HG02642 (cell line): ENCODE data around the gene SLC5A4.
"Not testable (repeated sequence)": the region's sequence is repeated elsewhere in the genome, so short reads cannot be mapped to it uniquely, and the experiment has no call there.

ENCODE experiments used
- ATAC-seq: cut with Tn5 transposase; IDR thresholded peaks from one replicate; pipeline ENCODE4 v1.9.1; 2021; ENCODE audit warnings: mild to moderate bottlenecking; ENCODE audit not compliant: unreplicated experiment, poor library complexity

SLC5A4 gene

DNA sequence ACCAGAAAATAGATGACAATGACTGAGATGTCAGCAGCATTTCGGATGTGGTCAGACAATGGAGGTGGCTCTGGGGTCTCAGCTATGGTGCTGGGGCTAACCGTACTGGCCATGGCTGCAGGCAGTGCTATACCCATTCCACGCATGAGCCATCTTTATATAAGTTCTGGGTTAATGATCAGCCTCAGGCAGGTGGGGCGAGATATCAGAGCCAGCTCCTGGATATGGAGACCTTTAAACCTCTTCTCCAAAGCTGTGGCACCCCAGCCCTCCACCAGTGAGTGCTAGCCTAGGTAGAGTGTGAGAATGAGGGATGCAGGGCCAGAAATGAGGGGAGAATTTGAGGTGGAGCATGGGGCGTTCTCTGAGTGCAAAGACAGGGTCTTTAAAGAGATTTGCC, at the start of gene SLC5A4:
Gene SLC5A4, minus strand, starts transcription at position 131 of the 400 bp plus-strand sequence. Its CDS starts 18 bp downstream, at position 113.
- no peak for ATAC-seq

- ATAC-seq = not testable (repeated sequence)
These were observed 38.8 kb upstream of the SLC5A4 start for GRCh38 chr22:32293921-32294320.

- no peak for ATAC-seq
These were observed 31.2 kb upstream of the SLC5A4 start for GRCh38 chr22:32286290-32286840.

GRCh38 chr22:32281072-32281471, 25.9 kb upstream of the SLC5A4 start:
- no peak for ATAC-seq

GRCh38 chr22:32275353-32275752, 20.2 kb upstream of the SLC5A4 start:
- ATAC-seq = not testable (repeated sequence)

GRCh38 chr22:32271389-32271788, 16.2 kb upstream of the SLC5A4 start:
- no peak for ATAC-seq

DNA sequence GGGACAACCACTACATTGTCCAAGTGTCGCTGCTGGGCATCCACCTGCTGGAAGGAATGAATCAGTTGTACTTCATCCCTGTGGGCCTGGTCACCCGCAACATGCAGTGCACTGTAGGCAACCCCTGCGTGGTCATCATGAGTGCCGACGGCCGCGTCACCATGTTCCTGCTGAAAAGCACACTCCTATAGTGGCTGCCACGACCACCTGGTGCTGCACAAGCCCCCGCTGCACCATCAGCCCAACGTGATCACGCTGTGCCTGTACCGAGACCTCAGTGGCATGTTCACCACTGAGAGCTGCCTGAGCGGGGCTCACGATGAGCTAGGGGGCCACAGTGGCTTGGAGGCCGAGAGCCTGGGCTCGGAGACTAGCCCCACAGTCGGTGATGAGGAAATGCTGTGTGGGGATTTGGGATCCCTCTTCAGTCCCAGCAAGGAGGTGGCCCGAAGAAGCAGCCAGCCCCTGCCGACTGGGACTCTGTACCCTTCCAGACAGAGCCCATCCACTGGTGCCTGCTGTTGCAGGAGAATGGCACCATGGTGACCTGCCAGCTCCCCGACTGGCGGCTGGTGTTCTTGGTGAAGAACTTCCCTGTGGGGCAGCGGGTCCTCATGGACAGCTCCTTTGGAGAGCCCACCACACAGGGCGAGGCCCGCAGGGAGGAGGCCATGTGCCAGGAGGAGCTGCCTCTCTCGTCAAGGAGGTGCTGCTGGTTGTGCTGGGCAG, 15.7 kb upstream of the SLC5A4 start:
- no peak for ATAC-seq

DNA sequence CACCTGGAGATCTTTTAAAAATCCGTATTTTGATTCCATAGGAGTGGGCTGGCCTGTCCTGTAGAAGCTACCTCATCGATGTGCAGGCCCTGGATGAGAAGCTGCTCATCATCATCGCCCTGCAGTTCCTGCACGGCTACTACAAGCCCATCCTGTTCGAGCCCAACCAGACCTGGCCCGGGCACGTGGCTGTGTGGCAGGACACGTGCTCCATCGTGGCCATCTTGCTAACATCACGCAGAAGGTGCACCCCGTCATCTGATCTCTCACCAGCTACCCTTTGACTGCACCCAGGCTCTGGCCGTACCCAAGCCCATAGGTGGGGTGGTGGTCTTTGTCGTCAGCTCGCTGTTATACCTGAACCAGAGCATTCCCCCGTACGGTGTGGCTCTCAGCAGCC, 14.2 kb upstream of the SLC5A4 start:
- no peak for ATAC-seq

- no peak for ATAC-seq
These were observed 11.9 kb upstream of the SLC5A4 start for GRCh38 chr22:32267011-32267410.

DNA sequence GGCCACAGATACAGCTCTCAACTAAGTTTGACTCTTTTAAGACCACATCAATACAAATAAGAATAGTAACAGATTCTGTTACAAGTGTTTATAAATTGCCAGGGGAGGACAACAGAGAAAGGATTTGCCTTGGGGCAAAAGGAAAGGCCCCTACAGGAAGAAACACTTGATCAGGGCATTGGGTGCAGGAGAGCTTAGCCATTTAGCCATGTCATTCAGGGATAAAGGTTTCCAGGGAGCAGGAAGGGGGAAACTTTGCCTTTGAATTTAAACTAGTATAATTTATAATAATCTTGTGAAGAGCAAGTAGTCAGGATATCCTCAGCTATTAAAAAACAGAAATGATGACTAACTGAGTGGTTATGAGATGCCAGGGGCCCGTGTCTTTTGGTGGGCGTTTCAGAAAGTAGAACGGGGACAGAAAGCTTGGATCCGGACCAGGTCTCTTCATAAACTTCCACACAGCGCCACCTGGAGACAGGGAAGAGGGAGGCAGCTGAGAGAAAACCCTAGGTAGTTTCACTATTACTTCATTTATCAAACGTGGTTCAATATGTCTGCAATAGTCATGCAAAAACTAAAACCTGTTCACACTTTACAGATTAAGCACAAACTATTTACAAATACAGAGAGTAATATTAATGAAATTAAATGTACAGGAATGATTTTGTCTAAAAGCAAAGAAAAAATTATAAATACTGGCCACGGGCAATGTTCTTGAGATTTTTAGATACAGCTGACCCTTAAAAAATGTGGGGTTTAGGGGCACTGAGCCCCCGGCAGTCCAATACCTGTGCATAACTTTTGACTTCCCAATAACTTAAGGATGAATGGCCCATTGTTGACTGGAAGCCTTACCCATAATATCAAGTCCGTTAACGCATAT, 11.0 kb upstream of the SLC5A4 start:
- no peak for ATAC-seq

DNA sequence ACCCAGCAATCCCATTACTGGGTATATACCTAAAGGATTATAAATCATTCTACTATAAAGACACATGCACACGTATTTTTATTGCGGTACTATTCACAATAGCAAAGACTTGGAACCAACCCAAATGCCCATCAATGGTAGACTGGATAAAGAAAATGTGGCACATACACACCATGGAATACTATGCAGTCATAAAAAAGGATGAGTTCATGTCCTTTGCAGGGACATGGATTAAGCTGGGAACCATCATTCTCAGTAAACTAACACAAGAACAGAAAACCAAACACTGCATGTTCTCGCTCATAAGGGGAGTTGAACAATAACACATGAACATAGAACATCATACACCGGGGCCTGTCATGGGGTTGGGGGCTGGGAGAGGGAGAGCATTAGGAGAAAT, 8.5 kb upstream of the SLC5A4 start:
- not testable (repeated sequence) for ATAC-seq

- no peak for ATAC-seq
These were observed 6.2 kb upstream of the SLC5A4 start for GRCh38 chr22:32261306-32261705.

DNA sequence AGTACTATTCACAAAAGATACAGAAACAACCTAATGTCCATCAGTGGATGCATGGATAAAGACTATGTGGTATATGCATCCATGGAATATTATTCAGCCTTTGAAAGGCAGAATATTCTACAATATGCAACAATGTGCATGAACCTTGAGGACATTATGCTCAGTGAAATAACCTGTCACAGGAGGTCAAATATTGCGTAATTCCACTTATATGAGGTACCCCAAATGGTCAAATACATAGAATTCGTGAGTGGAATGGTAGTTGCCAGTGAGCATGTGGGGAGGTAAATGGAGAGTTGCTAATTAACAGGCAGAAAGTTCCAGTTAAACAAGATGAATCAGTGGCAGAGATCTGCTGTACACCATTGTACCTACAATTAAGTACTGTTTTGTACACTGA, 3.6 kb upstream of the SLC5A4 start:
- no peak for ATAC-seq

GRCh38 chr22:32255726-32256125, 579 bp upstream of the SLC5A4 start:
- ATAC-seq = no peak

DNA sequence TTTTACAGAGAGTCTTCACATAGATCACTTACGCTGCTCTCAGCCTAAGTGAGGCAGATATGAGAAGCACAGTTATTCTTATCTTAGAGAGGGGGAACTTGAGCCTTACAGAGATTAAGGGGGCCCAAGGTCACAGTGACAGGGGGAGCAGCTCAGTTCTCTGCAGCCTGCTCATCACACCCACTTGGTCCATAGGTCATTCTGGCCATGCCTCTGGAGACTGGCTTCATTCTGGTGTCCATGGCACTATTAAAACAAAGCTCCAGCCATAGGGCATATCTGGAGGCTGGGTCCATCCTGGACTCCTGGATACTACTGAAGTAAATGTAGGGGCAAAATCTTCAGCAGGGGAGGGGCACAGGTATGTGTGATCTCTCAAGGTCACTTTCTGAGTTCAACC, 5.9 kb downstream of the SLC5A4 start:
- no peak for ATAC-seq

DNA sequence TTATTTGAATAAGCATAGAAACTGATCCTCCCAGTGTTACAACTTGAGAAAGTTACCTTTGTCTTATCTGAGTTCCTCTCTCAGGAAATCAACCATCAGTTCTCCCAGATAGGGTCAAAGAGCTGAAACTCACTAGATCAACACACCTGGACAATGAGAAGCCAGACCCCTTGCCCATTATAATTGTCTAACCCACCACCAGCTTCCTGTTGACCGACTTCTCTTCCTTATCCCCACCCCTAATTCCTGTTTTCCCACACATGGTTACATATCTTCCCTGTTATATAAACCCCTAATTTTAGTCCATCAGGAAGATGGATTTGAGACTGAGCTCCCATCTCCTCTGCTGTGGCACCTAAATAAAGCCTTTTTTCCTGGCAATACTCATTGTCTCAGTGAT, 6.9 kb downstream of the SLC5A4 start:
- ATAC-seq = no peak

DNA sequence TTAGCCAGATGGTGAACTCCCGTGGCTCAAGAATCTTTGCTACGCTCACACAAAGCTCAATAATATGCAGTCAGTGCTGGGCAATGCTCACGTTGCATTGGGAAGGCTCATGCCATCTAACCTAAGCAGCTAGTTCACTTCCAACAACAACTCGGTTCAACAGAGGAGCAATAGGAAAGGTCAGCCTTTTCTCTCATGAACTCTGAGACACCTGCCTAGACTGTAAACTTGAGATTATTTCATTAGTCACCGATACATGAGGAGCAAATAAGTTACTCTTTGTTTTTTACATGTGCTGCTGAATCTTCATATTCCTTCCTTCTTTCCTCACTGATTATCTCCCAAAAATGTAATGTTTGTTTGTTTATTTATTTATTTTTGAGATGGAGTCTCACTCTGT, 9.0 kb downstream of the SLC5A4 start:
- ATAC-seq = no peak

GRCh38 chr22:32245042-32245441, 10.1 kb downstream of the SLC5A4 start:
- no peak for ATAC-seq

GRCh38 chr22:32244547-32244946, 10.6 kb downstream of the SLC5A4 start:
- no peak for ATAC-seq

GRCh38 chr22:32240461-32240860, 14.7 kb downstream of the SLC5A4 start:
- no peak for ATAC-seq

GRCh38 chr22:32237906-32238305, 17.2 kb downstream of the SLC5A4 start:
- no peak for ATAC-seq
